Cerebellar cortex (tissue), 1 donor: ENCODE data around the gene CACNA1S.

ENCODE experiments used
- DNase-seq: peaks from one replicate; pipeline ENCODE4 v3.0.0-alpha.2; 2015; ENCODE audit warnings: low spot score

CACNA1S gene

GRCh38 chr1:201140235-201140940 lies 28.2 kb upstream of the CACNA1S start:
- DNase-seq: no peak

DNA sequence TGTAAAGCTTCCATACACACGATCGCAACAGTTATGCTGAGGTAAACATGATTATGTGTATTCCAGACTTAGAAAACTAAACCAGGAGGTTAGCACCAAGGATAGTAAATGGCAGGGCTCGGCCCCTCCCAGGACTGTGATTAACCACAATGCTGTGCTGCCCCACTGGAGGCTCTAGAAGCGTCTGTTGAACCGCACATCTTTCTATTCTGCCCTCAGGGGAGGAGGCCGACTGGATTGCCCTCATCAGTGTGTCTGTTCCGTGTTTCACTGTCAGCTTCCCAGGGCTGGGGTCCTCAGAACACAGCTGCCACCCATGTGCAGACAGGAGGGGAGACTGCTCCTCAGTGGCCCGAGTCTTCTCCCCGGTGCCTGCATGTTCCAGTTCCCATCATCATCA lies 27.5 kb upstream of the CACNA1S start:
- DNase-seq: no peak

DNA sequence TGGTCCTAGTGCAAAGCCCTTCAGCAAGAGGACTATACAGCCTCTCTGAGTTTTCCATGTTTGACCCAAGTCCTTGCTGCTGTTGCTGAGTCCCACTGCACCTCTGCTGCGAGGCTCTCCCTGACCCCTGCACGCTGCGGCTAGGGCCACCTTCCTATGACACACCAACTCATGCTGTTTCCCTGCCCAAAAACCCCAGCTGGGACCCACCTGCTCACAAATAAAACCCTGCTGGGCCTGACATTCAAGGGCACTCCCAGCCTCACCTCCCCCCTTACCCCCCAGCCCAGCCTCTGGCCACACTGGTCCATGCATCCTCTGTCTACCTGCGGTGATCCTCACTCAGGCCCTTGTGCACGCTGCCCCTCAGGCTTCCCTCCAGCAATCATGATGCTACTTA lies 27.1 kb upstream of the CACNA1S start:
- no peak for DNase-seq

- no peak for DNase-seq
Observed at GRCh38 chr1:201138311-201138840, 26.1 kb upstream of the CACNA1S start.

- DNase-seq: no peak
Observed at GRCh38 chr1:201137579-201138310, 25.5 kb upstream of the CACNA1S start.

DNA sequence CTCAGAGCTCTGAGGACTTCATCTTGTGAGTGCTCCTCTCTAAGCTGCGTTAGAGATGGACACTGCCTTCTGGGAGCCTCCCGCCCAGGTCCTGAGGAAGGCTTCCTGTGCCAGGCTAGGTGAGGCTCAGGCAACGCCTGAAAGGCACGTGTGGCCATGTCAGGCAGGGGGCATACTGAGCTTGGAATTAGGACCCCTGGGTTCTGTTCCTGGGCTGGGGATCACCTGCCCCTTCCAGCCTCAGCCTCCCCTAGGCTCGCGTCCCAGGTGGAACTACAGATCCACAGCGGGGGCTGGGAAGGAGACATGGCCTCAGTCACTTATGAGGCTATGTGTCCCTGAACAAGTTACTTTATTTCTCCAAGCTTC lies 24.8 kb upstream of the CACNA1S start:
- no peak for DNase-seq

- no peak for DNase-seq
Observed at GRCh38 chr1:201136355-201137023, 24.3 kb upstream of the CACNA1S start.

- DNase-seq: no peak
Observed at GRCh38 chr1:201134405-201134804, 22.2 kb upstream of the CACNA1S start.

DNA sequence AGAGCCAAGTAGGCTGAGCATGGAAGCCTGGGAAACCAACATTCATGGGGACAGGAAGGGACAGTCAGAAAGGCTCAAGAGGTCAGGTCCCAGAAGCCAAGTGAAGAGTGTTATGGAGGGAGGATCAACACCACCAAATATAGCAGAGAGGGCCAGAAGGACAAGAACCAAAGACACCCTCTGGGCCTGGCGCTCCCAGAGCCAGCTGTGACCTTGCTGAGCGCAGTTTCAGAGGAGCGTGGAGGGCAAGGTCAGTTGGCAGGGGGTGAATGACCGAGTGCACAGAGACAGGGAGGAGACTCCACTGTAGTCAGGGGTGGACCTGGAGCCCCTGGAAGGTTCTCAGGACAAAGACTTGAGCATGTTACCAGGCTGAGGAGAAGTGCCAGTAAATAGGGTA lies 19.2 kb upstream of the CACNA1S start:
- DNase-seq: no peak

- no peak for DNase-seq
Observed at GRCh38 chr1:201128962-201129361, 16.7 kb upstream of the CACNA1S start.

- DNase-seq: no peak
Observed at GRCh38 chr1:201128476-201128875, 16.2 kb upstream of the CACNA1S start.

- DNase-seq: no peak
Observed at GRCh38 chr1:201127755-201128455, 15.7 kb upstream of the CACNA1S start.

GRCh38 chr1:201126832-201127754 lies 14.9 kb upstream of the CACNA1S start, which contains the start of gene ASCL5:
Gene ASCL5 (minus strand): TSS chr1:201127184. CDS start chr1:201115372, 11,812 bp downstream.
- no peak for DNase-seq

GRCh38 chr1:201126463-201126831 lies 14.2 kb upstream of the CACNA1S start:
- DNase-seq: no peak

GRCh38 chr1:201125800-201126199 lies 13.6 kb upstream of the CACNA1S start:
- no peak for DNase-seq

DNA sequence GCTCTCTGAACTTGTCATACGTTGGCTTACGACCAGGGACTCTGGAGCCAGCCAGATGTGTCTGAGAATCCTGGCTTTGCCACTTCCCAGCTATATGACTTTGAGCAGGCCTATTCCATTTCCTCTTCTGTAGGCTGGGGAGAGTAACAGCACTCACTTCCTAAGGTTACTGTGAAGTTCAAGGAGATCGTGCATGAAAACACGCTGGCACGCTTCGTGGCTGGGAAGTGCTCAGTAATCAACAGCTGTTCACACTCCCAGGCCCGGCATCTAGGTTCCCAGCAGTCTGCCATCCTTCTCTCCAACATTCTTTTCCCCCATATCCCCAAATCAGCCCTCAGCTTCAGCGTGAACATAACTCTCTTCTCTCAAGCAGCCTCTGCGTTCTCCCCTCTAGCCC lies 12.8 kb upstream of the CACNA1S start:
- DNase-seq: no peak

GRCh38 chr1:201123866-201124265 lies 11.6 kb upstream of the CACNA1S start:
- no peak for DNase-seq

DNA sequence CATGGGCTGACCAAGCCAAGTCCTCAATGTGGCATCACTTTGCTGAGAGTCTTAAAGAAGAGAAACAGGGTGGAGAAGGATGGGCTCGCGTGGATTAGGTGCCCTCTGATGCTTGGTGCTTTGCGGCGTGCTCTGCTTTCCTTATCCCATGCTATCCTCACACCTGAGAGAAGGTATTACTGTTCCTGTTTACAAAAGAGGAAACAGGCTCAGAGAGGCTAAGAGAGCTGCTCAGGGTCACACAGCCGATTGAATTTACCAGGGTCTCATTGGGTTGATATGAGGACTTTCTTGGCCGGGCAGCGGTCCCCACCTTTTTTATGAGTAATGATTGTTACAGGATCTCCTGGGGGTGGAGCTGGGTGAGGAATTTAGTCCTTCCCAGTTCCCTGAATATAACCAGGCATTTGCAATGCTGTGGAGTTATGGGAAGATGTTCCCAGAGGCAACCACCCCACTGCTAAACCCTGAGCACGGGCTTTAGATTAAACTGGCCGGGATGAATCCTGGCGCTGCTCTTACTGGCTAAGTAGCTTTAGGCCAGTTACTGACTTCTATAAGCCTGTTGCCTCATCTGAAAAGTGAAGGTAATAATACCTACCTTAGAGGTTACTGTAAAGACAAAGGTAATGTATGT lies 10.2 kb upstream of the CACNA1S start:
- DNase-seq: no peak

DNA sequence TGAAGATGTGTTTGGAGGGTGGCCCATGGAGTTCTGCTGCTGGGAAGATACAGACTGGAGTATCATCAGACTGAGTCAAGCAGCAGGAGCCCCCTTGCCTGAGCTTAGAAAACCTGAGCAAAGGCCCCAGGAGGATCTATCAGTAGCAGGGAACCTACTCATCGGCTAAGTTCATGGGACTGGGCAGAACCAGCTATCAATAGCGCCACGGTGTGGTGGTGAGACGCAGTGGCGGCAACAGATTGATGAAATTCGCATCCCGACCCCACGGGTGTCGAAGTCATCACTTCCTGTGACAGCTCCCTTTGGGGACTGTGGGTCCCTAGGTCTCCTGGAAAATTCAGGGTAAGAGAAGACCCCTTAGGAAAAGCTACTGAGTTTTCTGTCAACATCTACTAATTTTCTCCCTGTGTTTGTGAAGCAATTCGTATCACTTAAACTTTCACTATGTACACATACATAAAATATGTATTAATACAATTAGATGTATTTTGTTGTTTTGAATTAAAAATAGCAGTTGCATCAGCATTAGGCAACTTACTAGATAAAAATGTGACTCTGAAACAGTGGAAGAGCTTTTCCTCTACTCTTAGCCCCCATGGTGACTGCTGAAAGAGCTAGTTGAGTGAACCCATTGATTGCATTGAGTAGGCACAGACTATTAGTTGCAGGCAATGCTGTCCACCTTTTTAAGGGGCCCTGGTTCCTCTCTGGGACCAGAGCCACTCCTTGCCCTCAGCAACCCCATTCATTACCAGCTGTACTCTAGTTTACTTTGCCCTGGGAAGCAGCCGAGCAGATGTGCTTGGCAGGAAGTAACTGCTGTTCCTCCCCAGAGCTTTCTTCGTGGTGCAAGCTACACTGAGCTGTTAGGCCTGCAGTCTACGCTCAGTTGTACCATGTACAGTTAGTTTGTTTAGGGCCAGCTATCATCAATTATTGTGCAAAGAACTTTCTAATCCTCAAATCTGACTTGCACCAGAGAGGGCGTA lies 7.3 kb upstream of the CACNA1S start:
- DNase-seq: peak; percentile 59
